ENCODE data around the gene TRMT13.
"Not testable (repeated sequence)": the region's sequence is repeated elsewhere in the genome, so short reads cannot be mapped to it uniquely, and the experiment has no call there.

The TRMT13 gene

GRCh38 chr1:100198596-100198995 lies 65.6 kb downstream of the TRMT13 start:
- H3K27ac Mint-ChIP-seq, result no peak overlapping the region
- H3K27me3 Mint-ChIP-seq, result no peaks in the 10 kb centered on the region
- H3K4me1 Mint-ChIP-seq, result no peaks in the 10 kb centered on the region
- no peak overlapping the region for H3K4me3 Mint-ChIP-seq
- ATAC-seq (no peak), DNase-seq (no peak)
- no peaks in the 10 kb centered on the region for H3K9me3 Mint-ChIP-seq

- H3K4me3 Mint-ChIP-seq, H3K27me3 Mint-ChIP-seq, H3K4me1 Mint-ChIP-seq, H3K27ac Mint-ChIP-seq, ATAC-seq, H3K9me3 Mint-ChIP-seq, DNase-seq: not testable (repeated sequence)
Measured at GRCh38 chr1:100200060-100200459, 67.1 kb downstream of the TRMT13 start.

Measured in stimulated activated naive CD8-positive, alpha-beta T cell treated with anti-CD3 and anti-CD28 coated beads, Interleukin-15, amount 100 ng/mL, for 72 hours (primary cell).